Lower leg skin (tissue), 3 donors: ENCODE data around the gene TPM1.

Experiments used
- CTCF ChIP-seq, 3 donors: fragments of 450-650 bp; IDR thresholded peaks; one replicate each; pipeline ENCODE4 v1.5.1; 2016; ENCODE audit warnings: antibody characterized with exemption in 3 of 3, mild to moderate bottlenecking in 3 of 3, moderate library complexity in 2 of 3
- POLR2A ChIP-seq, 2 donors: fragments of 450-650 bp; IDR thresholded peaks; one replicate each; pipeline ENCODE4 v1.6.1; 2016 to 2017; ENCODE audit warnings: antibody characterized with exemption in 2 of 2, mild to moderate bottlenecking in 1 of 2, moderate library complexity in 1 of 2

GRCh38 chr15:63049783-63050371 lies 7.3 kb downstream of the TPM1 start:
- no peak for TF ChIP-seq POLR2A (IDR thresholded peaks at IDR 0.05)
- no peak for TF ChIP-seq CTCF (IDR thresholded peaks at IDR 0.05)
